Head of caudate nucleus (tissue), 42 donors: ENCODE measurements around the gene ZNF784.

Source experiments
- DNase-seq, 42 donors: peaks; one replicate each; pipeline versions ENCODE4 v3.0.0 to v3.0.0-alpha.2; 2020 to 2021; ENCODE audit warnings: mixed read lengths in 7 of 42
- intact Hi-C: fragments of 100-400 bp; cut with DNase I; formaldehyde crosslinking; loops from one replicate; pipeline ENCODE4 v1.15.0; 2022

ZNF784 gene

GRCh38 chr19:55611983-55612645 lies 12.3 kb downstream of the ZNF784 start:
- intact Hi-C loops: no loop called here
- no peak for DNase-seq

- no peak for DNase-seq
- intact Hi-C loops: no loop called here
Measured at GRCh38 chr19:55611300-55611982, 12.9 kb downstream of the ZNF784 start.

- no peak for DNase-seq
- intact Hi-C loops: no loop called here
Measured at GRCh38 chr19:55609326-55609725, 15.0 kb downstream of the ZNF784 start.

- intact Hi-C loops: no loop called here
- DNase-seq: no peak
Measured at GRCh38 chr19:55606817-55607216, 17.5 kb downstream of the ZNF784 start.

GRCh38 chr19:55606471-55606787 lies 17.9 kb downstream of the ZNF784 start:
- intact Hi-C loops: no loop called here
- DNase-seq: no peak

- DNase-seq: peak; percentile 43 to 92 (median 78)
- intact Hi-C loops: no loop called here
Measured at GRCh38 chr19:55605637-55606470, 18.5 kb downstream of the ZNF784 start, which contains the start of gene ZNF865. TSS of gene ZNF865 (plus strand) at chr19:55605647. CDS start at chr19:55613619, 7,972 bp downstream.

GRCh38 chr19:55605207-55605636 lies 19.1 kb downstream of the ZNF784 start:
- intact Hi-C loops: no loop called here
- peak; percentile 90 to 99 (median 96) for DNase-seq

GRCh38 chr19:55603581-55604292 lies 20.6 kb downstream of the ZNF784 start:
- intact Hi-C loops: no loop called here
- DNase-seq: no peak

- no peak for DNase-seq
- intact Hi-C loops: no loop called here
Measured at GRCh38 chr19:55603115-55603514, 21.3 kb downstream of the ZNF784 start.

GRCh38 chr19:55602104-55603001 lies 22.0 kb downstream of the ZNF784 start:
- intact Hi-C loops: no loop called here
- DNase-seq: no peak

GRCh38 chr19:55601084-55601483 lies 23.3 kb downstream of the ZNF784 start:
- intact Hi-C loops: no loop called here
- DNase-seq: peak in 1 of 42 donors; percentile 18

- no peak for DNase-seq
- intact Hi-C loops: no loop called here
Measured at GRCh38 chr19:55600662-55601028, 23.7 kb downstream of the ZNF784 start.

GRCh38 chr19:55599842-55600661 lies 24.3 kb downstream of the ZNF784 start, which contains the start of gene ZNF524:
TSS of gene ZNF524 (plus strand) at chr19:55600288. CDS start at chr19:55602113, 1,825 bp downstream.
- intact Hi-C loops: loop anchor here (2.0 kb wide), 1 partner anchor 83 kb away; no protein-coding TSS in a partner anchor
- peak; percentile 79 to 95 (median 90) for DNase-seq

- peak; percentile 96 to 99 (median 98) for DNase-seq
- intact Hi-C loops: loop anchor here (2.0 kb wide), 1 partner anchor 83 kb away; no protein-coding TSS in a partner anchor
Measured at GRCh38 chr19:55599468-55599841, 24.9 kb downstream of the ZNF784 start, which contains the start of gene FIZ1. TSS of gene FIZ1 (minus strand) at chr19:55599517. CDS start at chr19:55597865, 1,652 bp downstream.

GRCh38 chr19:55598719-55599467 lies 25.5 kb downstream of the ZNF784 start:
- intact Hi-C loops: loop anchor here (2.0 kb wide), 1 partner anchor 82 kb away; no protein-coding TSS in a partner anchor
- peak; percentile 85 to 97 (median 93) for DNase-seq

- intact Hi-C loops: loop anchor here (2.0 kb wide), 1 partner anchor 81 kb away; no protein-coding TSS in a partner anchor
- peak in 8 of 42 donors; percentile 14 to 63 (median 36) for DNase-seq
Measured at GRCh38 chr19:55598034-55598433, 26.3 kb downstream of the ZNF784 start.
